ENCODE data around the gene SLC25A1. TPM values are rescaled to one million over a fixed set of nuclear protein-coding genes. Genes with fewer than 3 reads are reported as not detected.

The SLC25A1 gene
- total RNA-seq, 1 donor from 2014 or later: 69.9 TPM

DNA sequence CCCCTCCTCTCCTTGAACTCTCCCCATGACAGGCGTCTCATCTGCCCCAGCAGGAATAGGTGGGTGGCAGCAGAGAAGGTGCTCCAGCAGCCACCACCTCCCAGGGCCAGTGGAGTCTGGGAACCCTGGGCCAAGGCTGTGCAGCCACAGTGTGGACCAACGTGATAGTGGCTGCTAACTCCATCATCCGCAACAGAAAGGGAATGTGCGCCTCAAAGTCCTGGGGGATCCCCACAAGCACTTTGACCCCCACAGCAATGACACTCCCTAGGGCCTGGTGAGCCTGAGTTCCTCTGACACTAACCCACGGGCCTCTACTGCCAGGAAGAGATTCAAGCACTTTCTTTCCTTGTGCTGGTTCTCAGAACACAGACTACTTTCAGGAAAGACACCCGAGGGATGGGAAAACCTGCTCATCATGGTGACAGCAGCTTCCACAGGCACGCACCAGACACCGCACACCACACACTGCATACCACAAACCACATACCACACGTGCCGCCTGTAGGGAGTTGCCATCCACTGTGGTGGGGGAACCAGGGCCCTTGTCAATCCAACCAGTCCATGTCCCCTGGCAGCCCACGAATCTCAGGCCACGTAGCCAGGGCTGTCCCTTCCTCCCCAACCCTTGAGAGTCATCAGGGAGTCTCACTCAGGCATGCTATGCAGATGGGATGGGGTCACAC lies 3.4 kb upstream of the SLC25A1 start:
- DNase-seq (ENCODE audit: low spot score): no peak

DNA sequence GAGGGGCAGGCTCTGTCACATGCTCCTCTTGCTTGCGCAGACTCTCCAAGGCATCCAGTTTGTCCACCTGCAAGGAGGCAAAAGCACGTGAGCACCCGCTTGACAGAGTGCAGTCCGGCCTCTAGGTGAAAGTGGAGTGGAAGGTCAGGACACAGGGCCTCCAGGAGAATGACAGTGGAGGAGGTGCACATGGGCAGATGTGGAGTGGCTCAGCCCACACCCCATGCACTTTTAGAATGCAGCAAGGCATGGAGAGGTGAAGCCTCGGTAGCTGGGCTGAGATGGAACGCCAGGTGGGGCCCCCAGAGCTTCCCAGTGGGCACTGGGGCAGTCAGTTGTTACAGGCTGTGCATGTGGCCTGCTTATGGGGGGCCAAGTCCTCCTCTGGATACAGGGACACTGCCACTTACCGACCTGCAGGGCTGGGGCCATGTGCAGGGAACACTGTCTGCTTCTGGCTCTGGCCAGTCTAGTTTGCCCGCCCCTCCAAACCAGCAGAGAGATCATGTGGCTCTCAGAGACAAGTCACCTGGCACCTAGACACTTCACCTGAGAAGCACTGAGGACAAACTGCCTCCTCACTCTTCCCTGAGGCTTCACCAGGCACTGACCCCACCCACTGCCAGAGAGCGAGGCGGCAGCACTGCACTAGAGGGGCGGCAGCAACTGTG lies 2.3 kb upstream of the SLC25A1 start:
- DNase-seq (ENCODE audit: low spot score): no peak

DNA sequence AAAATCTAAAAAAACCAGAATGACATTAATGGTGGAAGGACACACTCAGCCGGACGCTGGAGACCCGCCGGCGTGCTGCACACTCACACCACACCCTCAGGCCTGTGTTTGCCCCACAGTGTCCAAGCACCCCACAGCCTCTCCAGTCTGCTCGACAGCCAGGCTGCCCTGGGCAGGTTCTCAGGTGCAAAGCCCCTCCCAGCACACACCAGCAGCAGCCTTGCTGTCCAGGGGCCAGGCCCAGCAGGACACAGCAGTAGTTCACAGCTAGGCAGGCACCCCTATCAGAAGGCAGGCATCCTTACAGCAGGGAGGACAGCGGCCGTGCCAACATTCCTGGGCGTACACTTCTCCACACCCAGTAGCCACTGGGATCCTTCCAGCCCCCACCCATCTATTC lies 1.7 kb upstream of the SLC25A1 start:
- no peak for DNase-seq (ENCODE audit: low spot score)

DNA sequence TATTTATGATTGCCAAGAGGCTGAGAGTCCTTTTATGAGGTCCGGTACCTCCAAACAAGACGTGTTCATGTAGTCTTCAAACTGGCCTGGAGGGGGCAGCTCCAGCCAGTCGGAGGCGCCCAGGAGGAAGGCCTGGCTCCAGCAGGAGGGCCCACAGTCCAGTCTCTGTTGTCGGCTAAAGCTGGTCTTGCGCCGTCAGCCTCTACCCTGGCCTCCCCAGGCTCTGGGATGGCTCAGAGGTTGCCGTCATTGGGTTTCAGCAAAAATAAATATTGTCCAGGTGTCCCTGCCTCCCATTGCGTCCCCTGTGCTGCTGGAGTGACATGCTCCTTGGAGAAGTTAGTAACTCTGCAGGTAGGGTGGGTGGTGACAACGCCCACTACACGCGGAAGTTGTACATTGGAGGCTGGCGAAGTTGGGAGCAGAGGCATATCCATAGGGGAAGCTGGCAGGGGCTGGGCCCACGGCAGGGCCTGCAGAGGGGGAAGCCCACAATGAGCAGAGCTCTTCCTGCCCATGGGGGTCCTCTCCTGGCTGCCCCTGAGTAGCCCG lies 1.0 kb upstream of the SLC25A1 start:
- peak; percentile 83 for DNase-seq (ENCODE audit: low spot score)

DNA sequence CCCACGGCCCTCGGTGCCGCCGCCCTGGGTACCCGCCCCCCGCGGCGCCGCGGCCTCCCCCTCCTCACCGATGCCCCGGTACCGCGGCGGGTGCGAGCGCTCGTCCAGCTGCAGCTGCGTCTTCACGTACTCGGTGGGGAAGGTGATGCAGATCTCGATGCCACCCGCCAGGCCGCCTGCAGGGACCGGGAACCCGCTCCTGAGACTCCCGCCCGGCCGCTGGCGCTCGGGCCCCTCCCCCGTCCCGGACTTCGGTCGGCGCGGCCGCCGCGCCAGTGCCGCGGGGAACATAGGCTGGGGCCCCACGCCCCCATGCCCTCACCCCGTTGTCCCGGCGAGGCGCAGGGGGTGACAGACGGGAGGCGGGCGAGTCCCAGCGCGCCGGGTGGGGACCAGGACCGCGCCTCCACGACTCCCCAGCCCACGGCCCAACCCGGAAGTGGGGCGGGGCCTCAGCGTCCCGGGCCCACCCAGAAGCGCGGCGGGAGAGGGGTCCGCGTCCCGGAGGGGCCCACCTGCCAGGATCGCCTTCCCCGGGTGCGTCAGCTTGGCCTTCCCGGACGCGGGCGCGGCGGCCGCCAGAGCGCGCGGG lies 375 bp downstream of the SLC25A1 start:
- DNase-seq (ENCODE audit: low spot score): no peak

DNA sequence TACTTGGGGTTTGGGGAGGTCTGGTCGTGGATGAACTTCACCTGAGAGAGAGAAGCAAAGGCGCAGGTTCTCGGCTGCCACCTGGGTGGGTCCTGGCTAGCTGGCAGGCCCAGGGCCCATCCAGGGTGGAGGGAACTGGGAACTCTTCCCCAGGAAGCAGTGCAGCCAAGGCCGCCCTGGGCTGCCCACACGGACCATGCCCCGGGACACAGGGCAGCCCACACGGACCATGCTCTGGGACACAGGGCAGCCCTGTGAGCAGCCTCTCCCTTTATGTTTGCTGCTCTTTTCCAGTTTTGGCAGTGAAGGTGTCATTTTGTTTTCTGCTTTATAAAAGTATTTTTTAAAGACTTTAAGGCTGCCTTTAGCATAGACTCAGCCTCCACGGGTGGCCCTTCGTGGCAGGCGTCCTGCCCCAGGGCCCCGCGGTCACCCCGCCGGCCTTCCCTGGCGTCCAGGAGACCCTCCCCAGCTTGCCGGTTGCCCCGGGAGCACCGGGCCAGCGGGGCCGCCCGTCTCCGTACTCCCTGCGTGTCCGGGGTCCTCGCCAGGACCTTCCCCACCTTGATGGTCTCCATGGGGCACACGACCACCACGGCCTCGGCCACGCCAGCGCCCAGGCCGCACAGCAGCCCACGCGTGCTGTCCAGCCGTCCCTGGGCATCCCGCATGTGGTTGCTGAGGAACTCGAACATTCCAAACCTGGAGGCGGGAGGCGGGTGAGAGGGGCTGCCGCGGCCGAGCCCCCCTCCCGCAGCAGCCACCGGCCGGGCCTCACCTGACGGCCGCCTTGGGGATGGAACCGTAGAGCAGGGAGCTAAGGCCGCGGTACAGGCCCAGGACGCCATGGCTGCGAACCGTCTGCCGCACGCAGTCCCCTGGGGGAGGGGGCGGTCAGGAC lies 1.1 kb downstream of the SLC25A1 start:
- DNase-seq (ENCODE audit: low spot score): no peak

DNA sequence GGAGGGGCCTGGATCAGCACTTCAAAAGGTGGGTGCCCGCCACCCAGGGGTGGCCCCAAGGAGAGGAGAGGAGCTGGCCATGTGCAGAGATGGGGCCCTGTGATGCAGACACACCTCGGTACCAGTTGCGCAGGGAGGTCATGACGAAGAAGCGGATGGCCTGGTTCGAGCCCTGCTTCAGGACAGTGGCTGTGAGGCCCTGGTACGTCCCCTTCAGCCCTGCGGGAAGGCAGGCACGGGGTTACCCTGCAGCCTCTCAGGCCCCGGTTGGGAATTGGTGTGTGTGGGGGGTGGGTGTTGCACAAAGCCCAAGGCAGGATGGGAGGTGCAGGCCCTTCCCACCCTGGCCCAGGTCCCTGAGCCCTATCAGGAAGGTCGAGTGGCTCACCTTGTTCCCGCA lies 1.8 kb downstream of the SLC25A1 start:
- no peak for DNase-seq (ENCODE audit: low spot score)

DNA sequence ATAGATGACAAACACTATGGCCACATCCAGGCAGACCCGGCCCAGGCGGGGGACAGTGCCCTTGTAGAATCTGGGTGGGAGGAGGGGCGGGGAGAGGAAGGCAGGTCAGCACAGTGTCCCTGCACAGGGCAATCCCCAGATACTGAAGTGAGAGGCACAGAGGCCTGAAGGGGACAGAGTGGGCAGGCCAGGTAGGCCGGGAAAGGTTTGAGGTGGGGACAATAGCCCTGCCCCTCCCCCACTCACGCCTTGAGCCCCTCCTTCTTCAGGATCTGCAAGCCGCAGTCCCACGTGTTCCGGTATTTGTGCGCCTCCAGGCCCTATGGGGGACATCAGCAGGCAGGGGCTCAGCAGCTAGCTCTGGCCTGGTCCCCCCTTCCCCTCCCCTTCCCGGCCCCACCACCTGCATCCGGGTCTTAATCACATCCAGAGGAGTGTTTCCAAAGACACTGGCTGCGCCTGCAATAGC lies 2.3 kb downstream of the SLC25A1 start:
- no peak for DNase-seq (ENCODE audit: low spot score)

DNA sequence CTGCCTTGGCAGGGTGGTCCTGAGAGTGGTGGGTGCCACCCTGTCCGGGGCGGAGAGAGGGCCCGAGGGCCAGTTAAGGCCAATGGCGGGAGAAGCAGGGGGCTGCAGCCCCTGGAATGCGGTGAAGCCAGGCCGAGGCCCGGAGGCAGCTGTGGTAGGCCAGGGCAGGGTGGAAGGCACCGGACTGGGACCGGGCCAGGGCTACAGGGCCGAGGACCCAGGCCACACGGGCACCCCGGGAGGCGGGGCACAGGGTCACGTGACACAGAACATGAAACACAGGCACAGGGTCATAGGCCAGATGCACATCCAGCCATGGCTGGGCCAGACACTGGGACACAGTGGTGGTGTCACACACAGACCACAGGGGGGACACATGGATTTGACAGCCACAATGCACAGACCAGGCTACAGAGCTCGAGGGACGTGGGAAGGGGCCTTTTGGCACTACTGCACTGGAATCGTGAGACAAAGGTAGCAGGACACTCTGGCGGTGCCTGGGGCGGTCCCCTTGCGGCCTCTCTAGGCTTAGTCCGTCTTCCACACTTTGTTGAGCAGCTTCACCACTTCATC lies 2.8 kb downstream of the SLC25A1 start:
- no peak for DNase-seq (ENCODE audit: low spot score)

DNA sequence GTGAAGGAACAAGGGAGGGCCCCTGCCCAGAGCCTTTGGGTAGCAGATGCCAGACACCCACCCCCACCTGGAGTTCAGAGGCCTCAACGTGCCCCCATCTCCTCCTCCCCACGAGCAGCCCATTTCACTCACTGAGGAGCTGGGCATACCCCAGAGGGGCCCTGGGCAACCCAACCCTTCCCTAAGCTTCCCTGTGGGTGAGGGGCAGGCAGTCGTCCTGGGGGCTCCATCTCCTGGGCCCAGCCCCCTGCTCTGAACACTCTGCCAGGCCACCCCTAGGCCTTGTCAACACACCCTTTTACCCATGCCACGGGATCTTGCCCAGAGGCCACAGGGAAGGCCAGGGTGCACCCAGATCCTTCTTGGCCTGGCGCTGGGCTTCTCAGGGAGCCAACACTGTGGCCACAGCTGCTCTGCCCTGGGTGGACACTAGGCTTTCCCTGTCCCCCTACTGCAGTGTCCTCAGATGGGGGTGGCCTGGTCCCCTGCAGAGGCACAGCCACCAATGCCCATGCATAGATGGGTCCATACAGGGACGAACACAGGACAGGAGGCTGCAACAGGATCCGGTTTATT lies 3.4 kb downstream of the SLC25A1 start:
- DNase-seq (ENCODE audit: low spot score): no peak

DNA sequence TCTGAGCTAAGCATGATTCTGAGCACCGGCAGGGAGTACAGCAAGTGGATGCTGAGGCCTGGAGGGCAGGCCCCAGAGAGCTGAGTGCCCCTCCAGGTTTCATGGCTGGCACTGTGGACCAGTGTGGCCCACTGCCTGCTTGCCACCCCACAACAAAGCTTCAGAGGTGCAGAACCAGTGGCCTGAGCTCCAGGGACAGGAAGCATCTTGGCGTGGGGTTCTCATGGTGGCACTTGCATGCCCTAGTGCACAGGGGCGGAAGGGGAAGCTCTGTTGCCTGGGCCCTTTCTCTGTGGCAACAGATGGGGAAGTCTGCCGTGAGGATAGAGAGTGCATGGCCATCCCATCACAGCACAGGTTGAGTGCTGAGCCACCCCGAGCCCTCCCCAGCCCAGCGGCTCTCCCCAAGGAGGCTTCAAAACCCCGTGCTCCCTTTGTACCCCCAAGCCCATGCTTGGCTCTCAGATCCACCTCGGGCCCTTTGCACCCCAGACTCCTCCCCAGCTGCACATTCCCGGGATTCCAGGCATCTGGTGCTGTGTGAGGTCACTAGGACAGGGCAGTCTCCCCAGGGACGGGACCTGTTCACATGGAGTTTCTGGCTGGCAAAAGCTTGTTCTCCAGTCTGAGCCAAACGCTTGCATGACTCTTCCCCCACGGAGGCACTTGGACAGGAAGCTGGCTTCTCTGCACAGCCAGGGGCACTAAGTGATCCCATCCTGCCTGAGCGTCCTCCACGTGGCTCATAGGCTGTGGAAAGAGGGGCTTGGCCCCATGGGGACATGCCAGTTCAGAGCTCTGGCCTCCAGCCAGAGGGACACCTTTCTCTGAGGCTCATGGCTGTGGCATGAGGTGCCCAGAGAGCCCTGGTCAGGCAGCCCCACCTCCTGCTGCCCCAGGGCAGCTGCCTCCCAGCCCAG lies 4.2 kb downstream of the SLC25A1 start:
- no peak for DNase-seq (ENCODE audit: low spot score)

DNA sequence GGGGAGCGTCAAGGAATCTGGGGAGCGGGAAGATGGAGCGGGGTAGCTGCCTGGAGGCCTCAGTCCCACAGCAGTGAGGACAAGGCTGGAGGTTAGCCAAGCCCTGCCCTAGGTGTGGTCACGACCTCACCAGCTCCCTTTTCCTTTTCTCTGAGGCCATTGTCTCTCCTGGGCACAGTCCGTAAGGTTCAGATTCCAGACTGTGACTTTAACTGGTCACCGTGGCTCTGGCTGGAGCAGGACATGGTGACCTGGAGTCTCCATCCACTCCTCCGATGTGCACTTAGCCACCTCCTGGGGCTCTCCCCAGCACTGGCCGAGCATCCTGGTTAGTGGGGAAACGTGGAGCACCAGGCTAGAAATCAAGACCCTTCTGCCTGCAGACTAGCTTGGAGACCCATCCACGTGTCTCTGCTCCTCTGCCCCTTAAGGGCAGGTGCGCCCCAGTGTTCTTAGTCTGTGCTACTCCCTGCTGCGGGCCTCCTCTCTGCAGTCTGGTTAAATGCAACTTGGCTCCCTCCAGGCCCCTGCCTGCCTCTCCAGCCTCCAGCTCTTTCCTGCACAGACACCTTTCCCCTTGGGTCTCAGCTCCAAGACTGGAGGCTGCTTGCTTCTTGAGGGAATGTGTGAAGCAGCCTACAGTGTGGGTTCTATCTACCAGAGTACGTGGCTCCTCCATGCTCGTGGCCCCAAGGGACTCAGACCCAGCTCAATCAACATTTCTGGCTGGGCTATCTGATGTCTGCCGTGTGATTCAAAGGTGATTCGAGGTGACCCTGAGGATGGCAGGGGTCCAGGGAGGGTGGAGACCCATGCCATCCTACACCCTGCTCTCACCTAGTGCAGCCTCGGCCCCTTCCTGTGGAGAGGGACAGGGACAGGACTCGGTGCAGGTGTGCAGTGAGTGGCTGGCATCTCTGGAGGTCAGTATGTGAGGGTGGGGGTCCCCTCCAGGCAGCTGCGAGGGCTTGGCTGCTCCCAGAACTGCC lies 5.2 kb downstream of the SLC25A1 start:
- DNase-seq (ENCODE audit: low spot score): no peak

DNA sequence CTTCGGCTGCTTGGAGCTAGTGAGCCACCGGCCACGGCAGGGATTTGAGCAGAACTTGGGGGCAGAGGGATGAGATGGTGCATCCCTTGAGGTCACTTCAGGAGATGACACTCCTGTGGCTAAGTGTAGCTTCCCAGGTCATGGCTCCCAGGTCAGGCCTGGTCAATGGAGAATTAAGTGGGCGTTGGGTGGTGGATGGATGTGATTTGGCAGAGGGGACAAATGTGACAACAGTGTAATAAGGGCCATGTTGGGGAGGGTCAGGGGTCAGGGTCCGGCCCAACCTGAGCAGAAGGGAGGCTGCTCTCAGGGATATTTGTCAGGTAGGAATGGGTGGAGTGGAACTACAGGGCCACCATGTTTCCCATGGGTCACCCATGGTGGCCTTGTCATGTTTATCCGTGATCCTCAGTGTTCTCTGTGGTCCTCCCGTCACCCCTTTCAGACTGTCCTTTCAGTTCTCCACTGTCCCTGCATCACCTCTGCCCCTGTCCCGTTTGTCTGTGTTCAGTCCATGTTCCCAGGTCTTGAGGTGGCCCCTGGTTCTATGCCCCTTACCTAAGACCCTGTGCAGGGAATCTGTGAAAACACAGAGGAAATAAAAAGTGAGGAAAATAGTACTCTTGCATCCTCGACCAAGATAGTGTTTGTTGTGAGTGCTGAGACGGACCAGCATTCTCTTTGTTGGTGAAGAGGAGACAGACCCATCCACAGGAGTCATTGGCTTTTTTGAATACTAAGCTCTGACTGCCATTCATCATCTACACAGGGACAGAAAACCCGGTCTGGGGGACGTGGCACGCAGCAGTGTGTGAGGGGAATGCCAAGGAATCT lies 6.1 kb downstream of the SLC25A1 start:
- DNase-seq (ENCODE audit: low spot score): no peak

DNA sequence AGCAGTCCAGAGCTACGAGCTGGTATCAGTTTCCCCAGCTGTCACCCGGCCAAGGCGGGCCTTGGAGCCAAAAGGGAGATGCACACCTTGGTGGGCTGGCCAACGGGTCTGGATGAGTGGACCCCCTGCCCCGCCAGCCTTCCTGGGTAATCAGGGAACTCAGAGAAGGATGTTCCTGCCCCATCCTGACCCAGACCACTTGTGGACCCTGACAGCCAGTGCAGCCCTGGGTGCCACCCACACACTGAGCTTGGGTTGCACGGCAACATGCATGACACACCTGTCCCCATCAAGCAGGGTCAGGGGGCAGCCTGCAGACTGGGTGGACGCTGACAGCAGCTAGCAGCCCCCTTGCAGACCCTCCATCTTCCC lies 8.6 kb downstream of the SLC25A1 start:
- no peak for DNase-seq (ENCODE audit: low spot score)

DNA sequence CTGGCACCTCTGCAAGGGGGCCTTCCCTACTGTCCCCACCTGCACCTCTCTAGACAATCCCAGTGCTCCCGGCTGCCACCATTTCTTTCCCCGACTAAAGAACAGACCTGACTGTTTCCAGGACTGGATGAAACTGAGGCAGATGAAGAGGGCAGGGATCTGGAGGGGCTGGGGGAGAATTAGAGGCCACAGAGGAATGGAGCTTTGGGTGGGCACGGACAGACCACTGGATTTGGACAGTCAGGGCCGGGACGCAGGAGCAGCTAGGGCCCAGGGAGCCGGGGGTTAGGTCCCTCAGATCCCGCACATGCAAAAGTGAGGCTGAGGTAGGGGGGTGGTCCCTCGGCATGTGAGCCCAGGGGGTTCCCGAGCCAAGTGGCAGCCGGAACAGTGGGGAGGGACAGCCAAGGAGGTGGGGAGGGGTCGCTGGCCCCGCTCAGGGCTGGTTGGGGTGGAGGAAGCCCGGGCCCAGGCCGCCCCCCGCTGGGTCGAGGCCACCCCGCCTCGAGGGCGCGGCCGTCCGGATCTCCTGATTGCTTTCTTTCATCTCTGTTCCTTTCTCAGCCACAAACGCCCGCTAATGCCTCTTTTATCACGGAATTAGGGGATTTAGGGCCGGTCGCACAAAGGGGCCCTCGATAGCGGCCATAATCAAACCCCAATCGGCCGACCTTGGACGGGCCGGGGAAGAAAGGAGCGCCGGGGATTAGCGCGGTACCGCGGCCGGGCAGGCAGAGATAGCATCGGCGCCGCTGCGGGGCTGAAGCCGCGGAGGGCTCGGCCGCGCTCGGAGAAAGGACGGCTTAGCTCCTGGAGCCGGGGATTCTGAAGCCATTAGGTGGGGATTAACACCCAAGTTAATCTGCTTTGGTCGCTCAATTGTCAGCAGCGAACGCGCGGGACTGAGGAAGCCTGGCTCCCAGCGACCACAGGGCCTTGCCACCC lies 9.3 kb downstream of the SLC25A1 start:
- no peak for DNase-seq (ENCODE audit: low spot score)

DNA sequence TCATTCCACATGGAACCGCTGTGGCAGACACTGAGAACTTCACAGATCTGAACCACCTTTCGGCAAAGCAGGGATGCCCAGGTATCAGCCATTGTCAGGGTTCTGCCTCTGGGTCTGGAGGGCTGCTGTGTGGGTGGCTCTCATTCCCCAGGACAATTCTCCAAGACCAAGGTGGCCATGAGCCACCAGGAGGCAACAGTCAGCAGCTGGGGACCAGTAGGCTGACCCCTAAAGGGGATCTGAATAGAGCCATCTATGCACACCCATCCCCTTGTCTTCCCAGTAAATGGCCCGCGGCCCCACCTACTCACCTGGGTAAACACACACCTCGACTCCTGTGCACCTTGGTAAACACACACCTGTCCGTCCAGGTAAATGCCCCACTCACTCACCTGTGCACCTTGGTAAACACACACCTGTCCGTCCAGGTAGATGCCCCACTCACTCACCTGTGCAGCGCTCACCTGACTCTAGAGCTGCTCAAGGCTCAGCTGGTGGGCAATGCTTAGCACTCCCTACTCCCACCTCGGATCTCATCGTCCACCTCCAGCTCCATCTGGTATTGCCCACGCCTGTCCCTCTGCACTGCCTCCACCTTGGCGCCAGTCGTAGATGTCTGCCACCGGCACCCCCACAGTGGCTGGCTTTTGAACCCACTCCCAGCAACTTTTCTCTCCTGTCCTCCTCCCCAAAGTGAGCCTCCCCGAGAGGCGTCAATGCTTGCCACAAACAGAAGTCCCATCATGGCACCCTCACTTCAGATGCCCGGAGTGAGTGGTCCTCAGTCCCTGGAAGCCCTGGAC lies 10.2 kb downstream of the SLC25A1 start:
- no peak for DNase-seq (ENCODE audit: low spot score)

Data from ureter (tissue), 1 donor.